Breast epithelium (tissue), 4 donors: ENCODE measurements around the gene LEFTY2. TPM values are rescaled to one million over a fixed set of nuclear protein-coding genes. Genes with fewer than 3 reads are reported as not detected.

Experiments
- DNase-seq, 2 donors: peaks; one replicate each; pipeline ENCODE4 v3.0.0-alpha.2; 2019; ENCODE audit warnings: low spot score in 2 of 2
- H3K27ac ChIP-seq, 2 donors: fragments of 200-600 bp; sonication (generic) in 1 of 2; one replicate each; pipeline ENCODE4 v1.5.1; 2016 to 2019; ENCODE audit warnings: mild to moderate bottlenecking in 1 of 2
- H3K27me3 ChIP-seq, 2 donors: fragments of 200-600 bp; sonication (generic) in 1 of 2; one replicate each; pipeline versions ENCODE4 v1.5.1 to v1.6.0; 2017 to 2019; ENCODE audit warnings: control low read depth in 1 of 2, mild to moderate bottlenecking in 1 of 2
- H3K36me3 ChIP-seq: fragments of 200-600 bp; one replicate; pipeline ENCODE4 v1.5.1; 2019
- H3K4me1 ChIP-seq, 2 donors: fragments of 200-600 bp; sonication (generic); one replicate each; pipeline ENCODE4 v1.5.1; 2016 to 2019; ENCODE audit warnings: control low read depth in 1 of 2
- H3K4me3 ChIP-seq, 3 donors: fragments of 200-600 bp; sonication (generic); 1 replicate in 2 of 3; 2 replicates in 1 of 3; pipeline ENCODE4 v1.5.1; 2016 to 2019; ENCODE audit warnings: mild to moderate bottlenecking in 3 of 3, moderate library complexity in 2 of 3
- H3K9me3 ChIP-seq, 2 donors: fragments of 200-600 bp; sonication (generic) in 1 of 2; one replicate each; pipeline ENCODE4 v1.5.1; 2016 to 2019; ENCODE audit warnings: control low read depth in 1 of 2
- POLR2A ChIP-seq: fragments of 450-650 bp; IDR thresholded peaks from one replicate; pipeline ENCODE4 v1.6.1; 2016; ENCODE audit warnings: antibody characterized with exemption, mild to moderate bottlenecking, moderate library complexity
- POLR2AphosphoS5 ChIP-seq, 3 donors: sonication (generic); formaldehyde crosslinking; IDR thresholded peaks; one replicate each; pipeline ENCODE4 v1.6.1; 2017; ENCODE audit warnings: antibody characterized with exemption in 3 of 3
- intact Hi-C: fragments of 100-400 bp; cut with DNase I; formaldehyde crosslinking; loops from one replicate; pipeline ENCODE4 v1.15.1; 2023; ENCODE audit warnings: low total_unique reads
- total RNA-seq, 3 donors: library from RNA; depleted of rRNA; stranded (reverse); fragments of >200 nt; gene quantifications; one replicate each; pipeline ENCODE4 v1.1.0, GENCODE V29; 2016
- TF ChIP-seq, protein P1 (sequence below), 3 donors: fragments of 450-650 bp; IDR thresholded peaks; one replicate each; pipeline ENCODE4 v1.5.1; 2016 to 2017; ENCODE audit warnings: antibody characterized with exemption in 3 of 3, mild to moderate bottlenecking in 3 of 3, moderate library complexity in 3 of 3

The LEFTY2 gene
- total RNA-seq, 3 donors from 2014 or later: 0.88 to 0.96 TPM; not detected in 1

DNA sequence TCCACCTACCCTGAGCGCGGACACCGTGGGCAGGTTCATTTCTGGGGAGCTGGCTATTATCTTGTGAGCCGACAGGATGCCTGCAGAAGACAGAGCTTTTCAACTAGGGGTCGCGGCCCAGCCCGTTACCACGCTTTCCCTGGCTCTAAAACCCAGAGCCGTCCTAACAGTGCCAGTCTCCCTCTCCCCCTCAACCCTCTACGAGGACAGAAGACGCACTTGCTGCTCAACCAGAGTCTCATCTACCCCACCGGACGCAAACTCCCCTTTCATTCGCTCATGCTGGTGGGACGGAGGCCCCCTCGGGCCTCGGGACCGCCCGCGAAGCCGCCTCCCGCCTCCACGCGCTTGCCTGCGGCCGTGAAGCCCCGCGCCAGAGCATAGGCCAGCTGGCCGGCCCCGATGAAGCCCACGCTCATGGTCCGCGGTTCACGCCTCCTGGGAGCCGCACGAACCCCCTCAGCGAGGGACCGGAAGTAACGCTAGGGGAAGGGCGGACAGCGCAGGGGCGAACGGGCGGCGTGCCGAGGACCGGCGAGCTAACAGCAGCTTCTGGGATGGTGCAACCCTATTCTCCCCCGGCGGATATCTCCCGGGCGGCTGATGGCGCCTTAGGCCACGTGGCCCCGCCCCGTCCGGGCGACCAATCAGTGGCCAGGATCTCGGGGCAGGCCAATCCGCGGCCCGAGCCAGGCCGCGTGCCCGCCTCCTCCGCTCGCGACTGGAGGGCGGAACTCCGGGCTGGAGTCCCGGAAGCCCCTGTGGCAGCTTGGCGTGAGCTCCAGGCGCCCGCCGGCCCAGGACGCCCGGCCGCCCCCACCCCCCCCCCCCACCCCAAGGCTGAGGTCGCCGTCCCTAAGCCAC is 17.1 kb downstream of the LEFTY2 start, which contains the start of gene PYCR2:
TSS of gene PYCR2 (minus strand) at position 559 of the 864 bp plus-strand sequence. CDS start at position 419, 140 bp downstream.
- no peaks in the 10 kb centered on the region for H3K9me3 ChIP-seq
- peak within 1 kb of the TSS; percentile 95 for H3K27ac ChIP-seq
- no peaks in the 10 kb centered on the region for H3K36me3 ChIP-seq
- H3K4me1 ChIP-seq: peaks cover 0 to 19% of the 10 kb centered on the region in 2 donors
- H3K27me3 ChIP-seq: no peaks in the 10 kb centered on the region
- TF ChIP-seq POLR2A (peak; percentile 77), POLR2AphosphoS5 (IDR thresholded peaks at IDR 0.05) (peak; percentile 85 to 87 (median 86))
- TF ChIP-seq, protein P1, sequence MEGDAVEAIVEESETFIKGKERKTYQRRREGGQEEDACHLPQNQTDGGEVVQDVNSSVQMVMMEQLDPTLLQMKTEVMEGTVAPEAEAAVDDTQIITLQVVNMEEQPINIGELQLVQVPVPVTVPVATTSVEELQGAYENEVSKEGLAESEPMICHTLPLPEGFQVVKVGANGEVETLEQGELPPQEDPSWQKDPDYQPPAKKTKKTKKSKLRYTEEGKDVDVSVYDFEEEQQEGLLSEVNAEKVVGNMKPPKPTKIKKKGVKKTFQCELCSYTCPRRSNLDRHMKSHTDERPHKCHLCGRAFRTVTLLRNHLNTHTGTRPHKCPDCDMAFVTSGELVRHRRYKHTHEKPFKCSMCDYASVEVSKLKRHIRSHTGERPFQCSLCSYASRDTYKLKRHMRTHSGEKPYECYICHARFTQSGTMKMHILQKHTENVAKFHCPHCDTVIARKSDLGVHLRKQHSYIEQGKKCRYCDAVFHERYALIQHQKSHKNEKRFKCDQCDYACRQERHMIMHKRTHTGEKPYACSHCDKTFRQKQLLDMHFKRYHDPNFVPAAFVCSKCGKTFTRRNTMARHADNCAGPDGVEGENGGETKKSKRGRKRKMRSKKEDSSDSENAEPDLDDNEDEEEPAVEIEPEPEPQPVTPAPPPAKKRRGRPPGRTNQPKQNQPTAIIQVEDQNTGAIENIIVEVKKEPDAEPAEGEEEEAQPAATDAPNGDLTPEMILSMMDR (IDR thresholded peaks at IDR 0.05): no peak
- DNase-seq: peak; percentile 91 to 93
- peak within 1 kb of the TSS; percentile 88 to 93 (median 89) for H3K4me3 ChIP-seq
- intact Hi-C loops: loop anchor here (5.0 kb wide), 2 partner anchors 42 to 307 kb away; partner anchors contain the start of gene TMEM63A

- H3K27me3 ChIP-seq: no peaks in the 10 kb centered on the region
- peak overlapping the region; percentile 88 to 93 (median 89) for H3K4me3 ChIP-seq
- no peak for TF ChIP-seq POLR2A
- no peak for TF ChIP-seq POLR2AphosphoS5 (IDR thresholded peaks at IDR 0.05)
- no peaks in the 10 kb centered on the region for H3K9me3 ChIP-seq
- intact Hi-C loops: loop anchor here (5.0 kb wide), 2 partner anchors 41 to 306 kb away; partner anchors contain the start of gene TMEM63A
- H3K4me1 ChIP-seq: peaks cover 0 to 19% of the 10 kb centered on the region in 2 donors
- DNase-seq: no peak
- H3K36me3 ChIP-seq: no peaks in the 10 kb centered on the region
- peak overlapping the region; percentile 95 for H3K27ac ChIP-seq
Measured at GRCh38 chr1:225923381-225923691, 17.7 kb downstream of the LEFTY2 start.

- intact Hi-C loops: loop anchor here (5.0 kb wide), 2 partner anchors 40 to 305 kb away; partner anchors contain the start of gene TMEM63A
- TF ChIP-seq POLR2AphosphoS5 (IDR thresholded peaks at IDR 0.05): peak in 2 of 3 donors; percentile 15 to 20
- TF ChIP-seq, protein P1 (IDR thresholded peaks at IDR 0.05): no peak
- no peak overlapping the region for H3K4me3 ChIP-seq
- H3K27ac ChIP-seq: peak overlapping the region; percentile 95
- peaks cover 0 to 19% of the 10 kb centered on the region in 2 donors for H3K4me1 ChIP-seq
- peak in 1 of 2 donors; percentile 64 for DNase-seq
- no peaks in the 10 kb centered on the region for H3K9me3 ChIP-seq
- H3K36me3 ChIP-seq: no peaks in the 10 kb centered on the region
- no peaks in the 10 kb centered on the region for H3K27me3 ChIP-seq
Measured at GRCh38 chr1:225921734-225922709, 19.0 kb downstream of the LEFTY2 start.

- Histone ChIP-seq H3K4me3 (no peak overlapping the region), H3K27me3 (no peaks in the 10 kb centered on the region), H3K36me3 (no peaks in the 10 kb centered on the region), H3K4me1 (peaks cover 0 to 19% of the 10 kb centered on the region in 2 donors), H3K9me3 (no peaks in the 10 kb centered on the region), H3K27ac (peak overlapping the region in 1 of 2 donors; percentile 38)
- no peak for TF ChIP-seq POLR2A
- TF ChIP-seq, protein P1 (IDR thresholded peaks at IDR 0.05): no peak
- no peak for TF ChIP-seq POLR2AphosphoS5 (IDR thresholded peaks at IDR 0.05)
- peak; percentile 67 to 89 for DNase-seq
- intact Hi-C loops: loop anchor here (2.0 to 5.0 kb wide), 3 partner anchors 38 to 303 kb away; partner anchors contain the start of gene TMEM63A
Measured at GRCh38 chr1:225919906-225920305, 21.1 kb downstream of the LEFTY2 start.

DNA sequence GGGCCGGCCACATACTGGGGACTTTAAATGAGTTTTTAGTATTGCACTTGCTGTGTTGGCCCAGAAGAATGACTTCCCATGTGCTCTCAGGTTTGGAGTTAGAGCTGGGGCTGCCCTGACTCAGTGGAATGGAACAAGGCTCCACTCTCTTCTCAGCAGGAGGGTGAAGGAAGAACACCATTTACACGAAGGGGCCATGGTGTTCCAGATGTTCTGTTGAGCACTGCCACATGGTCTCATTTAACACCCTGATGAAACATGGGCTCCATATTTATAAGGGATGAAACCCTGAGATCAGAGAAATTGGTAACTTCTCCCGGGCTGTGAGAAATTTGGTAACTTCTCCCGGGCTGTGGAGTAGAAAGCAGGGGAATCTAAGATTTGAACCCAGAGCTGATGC is 22.7 kb downstream of the LEFTY2 start:
- no peaks in the 10 kb centered on the region for H3K27me3 ChIP-seq
- peaks cover 0 to 19% of the 10 kb centered on the region in 2 donors for H3K4me1 ChIP-seq
- TF ChIP-seq, protein P1 (IDR thresholded peaks at IDR 0.05): no peak
- no peak for TF ChIP-seq POLR2AphosphoS5 (IDR thresholded peaks at IDR 0.05)
- no peak for TF ChIP-seq POLR2A
- no peak overlapping the region for H3K27ac ChIP-seq
- H3K9me3 ChIP-seq: no peaks in the 10 kb centered on the region
- H3K36me3 ChIP-seq: no peaks in the 10 kb centered on the region
- DNase-seq: no peak
- intact Hi-C loops: loop anchor here (2.0 kb wide), 1 partner anchor 51 kb away; no protein-coding TSS in a partner anchor
- no peak overlapping the region for H3K4me3 ChIP-seq
